Body of pancreas (tissue), 4 donors: ENCODE results near the gene CCDC28A.

Experiments
- POLR2A ChIP-seq, 3 donors: fragments of 450-650 bp; IDR thresholded peaks; one replicate each; pipeline ENCODE4 v1.6.1; 2016; ENCODE audit warnings: antibody characterized with exemption in 3 of 3, mild to moderate bottlenecking in 2 of 3
- TF ChIP-seq, protein P1 (sequence below), 7 experiments: fragments of 450-650 bp in 4 of 7; fragments of 200-600 bp in 3 of 7; sonication (generic) in 3 of 7; IDR thresholded peaks; one replicate each; pipeline ENCODE4 v1.5.1; 2016 to 2019; ENCODE audit warnings: antibody characterized with exemption in 7 of 7

DNA sequence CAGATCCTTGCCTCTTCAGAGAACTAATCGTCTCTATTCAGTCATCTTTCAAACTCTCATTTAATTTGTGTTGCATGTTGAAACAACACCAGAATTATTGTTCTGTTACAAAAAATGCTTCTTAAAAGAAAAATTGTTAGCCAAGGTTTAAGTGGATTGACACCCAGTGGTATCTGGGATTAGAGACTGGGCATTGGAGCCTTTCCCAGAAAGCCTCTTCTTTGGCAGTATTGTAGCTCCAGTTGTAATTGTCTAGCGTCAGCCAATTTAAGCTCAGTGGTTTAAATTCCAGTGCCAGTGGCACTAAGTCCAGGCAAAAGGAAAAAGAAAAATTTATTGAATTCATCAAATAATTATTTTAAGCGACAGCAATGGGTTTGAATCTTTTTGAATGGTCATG, 801 bp downstream of the CCDC28A start:
- TF ChIP-seq, protein P1, sequence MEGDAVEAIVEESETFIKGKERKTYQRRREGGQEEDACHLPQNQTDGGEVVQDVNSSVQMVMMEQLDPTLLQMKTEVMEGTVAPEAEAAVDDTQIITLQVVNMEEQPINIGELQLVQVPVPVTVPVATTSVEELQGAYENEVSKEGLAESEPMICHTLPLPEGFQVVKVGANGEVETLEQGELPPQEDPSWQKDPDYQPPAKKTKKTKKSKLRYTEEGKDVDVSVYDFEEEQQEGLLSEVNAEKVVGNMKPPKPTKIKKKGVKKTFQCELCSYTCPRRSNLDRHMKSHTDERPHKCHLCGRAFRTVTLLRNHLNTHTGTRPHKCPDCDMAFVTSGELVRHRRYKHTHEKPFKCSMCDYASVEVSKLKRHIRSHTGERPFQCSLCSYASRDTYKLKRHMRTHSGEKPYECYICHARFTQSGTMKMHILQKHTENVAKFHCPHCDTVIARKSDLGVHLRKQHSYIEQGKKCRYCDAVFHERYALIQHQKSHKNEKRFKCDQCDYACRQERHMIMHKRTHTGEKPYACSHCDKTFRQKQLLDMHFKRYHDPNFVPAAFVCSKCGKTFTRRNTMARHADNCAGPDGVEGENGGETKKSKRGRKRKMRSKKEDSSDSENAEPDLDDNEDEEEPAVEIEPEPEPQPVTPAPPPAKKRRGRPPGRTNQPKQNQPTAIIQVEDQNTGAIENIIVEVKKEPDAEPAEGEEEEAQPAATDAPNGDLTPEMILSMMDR (IDR thresholded peaks at IDR 0.05), result no peak
- no peak for TF ChIP-seq POLR2A (IDR thresholded peaks at IDR 0.05)
